GM18520 (cell line): ENCODE data around the gene SYCP1.
"Not testable (repeated sequence)": the region's sequence is repeated elsewhere in the genome, so short reads cannot be mapped to it uniquely, and the experiment has no call there.

Source experiments
- ATAC-seq: cut with Tn5 transposase; IDR thresholded peaks from one replicate; pipeline ENCODE4 v1.9.1; 2021; ENCODE audit not compliant: unreplicated experiment

Gene SYCP1

DNA sequence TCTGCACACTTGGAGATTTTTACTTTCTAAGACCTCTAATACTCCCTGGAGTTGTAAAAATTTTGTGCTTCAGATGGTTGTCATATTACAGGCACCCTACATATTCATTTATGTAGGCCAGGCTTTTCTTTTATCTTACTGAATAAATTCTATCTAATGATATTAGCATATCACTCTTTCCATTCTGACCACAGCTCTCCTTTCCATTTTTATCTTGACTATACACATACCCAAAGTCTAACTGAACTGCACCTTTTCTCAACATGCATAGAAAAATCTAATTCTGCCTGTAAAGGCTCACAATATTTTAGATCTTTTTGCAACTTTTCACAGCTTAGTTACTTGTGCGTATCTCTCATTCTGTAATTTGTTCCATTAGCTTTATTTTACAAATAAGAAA is 122.2 kb downstream of the SYCP1 start:
- ATAC-seq: no peak

DNA sequence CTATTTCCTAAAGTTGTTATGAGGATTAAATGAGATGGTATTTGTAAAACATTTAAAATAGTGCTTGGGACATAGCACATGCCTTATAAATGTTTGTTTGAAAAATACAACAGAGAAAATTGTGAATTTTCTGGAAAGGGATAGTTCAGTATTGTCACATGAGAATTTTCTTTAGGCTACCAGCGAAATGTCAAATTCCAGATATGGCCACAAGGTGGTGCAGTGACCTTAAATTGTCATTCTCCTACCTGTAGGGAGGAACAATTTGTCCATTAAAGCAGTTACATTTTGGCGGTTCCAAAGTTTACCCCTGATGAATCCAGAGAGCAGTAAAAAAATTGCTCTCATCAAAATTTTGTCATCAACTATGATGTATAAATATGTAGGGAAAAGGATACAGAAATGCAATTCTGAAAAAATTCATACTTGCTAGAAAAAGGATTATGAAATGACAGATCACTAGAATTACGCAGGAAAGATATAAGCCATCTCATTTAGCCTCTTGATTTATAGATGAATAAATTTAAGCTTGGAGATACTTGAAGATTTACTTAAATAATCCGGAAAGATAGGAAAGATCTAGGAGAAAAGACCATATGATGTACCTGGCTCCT is 124.7 kb downstream of the SYCP1 start:
- no peak for ATAC-seq

- ATAC-seq: no peak
These were observed 127.6 kb downstream of the SYCP1 start for GRCh38 chr1:114982251-114982650.

DNA sequence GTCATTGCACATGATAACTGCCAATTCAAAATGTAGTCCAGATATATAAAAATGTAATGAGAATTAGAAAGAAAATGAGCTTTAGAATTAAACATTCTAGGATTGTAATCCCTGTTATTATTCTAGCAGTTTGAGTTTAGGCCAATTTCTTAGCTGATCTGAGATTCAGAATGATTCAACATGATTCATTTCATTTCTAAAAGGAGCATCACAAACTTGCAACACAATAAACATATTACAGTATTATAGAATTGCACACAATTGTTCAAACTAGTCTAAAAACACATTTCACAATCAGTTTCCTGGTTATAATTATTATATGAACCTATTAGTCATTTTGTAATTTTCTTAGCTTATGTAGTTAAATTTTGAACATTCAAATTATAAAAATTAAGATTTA is 131.6 kb downstream of the SYCP1 start:
- no peak for ATAC-seq

GRCh38 chr1:114988095-114988494 is 133.4 kb downstream of the SYCP1 start:
- ATAC-seq: no peak

GRCh38 chr1:114997510-114998289 is 143.0 kb downstream of the SYCP1 start:
- no peak for ATAC-seq

- ATAC-seq: no peak
These were observed 151.5 kb downstream of the SYCP1 start for GRCh38 chr1:115006191-115006590.

GRCh38 chr1:115012006-115012405 is 157.3 kb downstream of the SYCP1 start:
- ATAC-seq: no peak

GRCh38 chr1:115012434-115012833 is 157.8 kb downstream of the SYCP1 start:
- ATAC-seq: no peak

- no peak for ATAC-seq
These were observed 159.1 kb downstream of the SYCP1 start for GRCh38 chr1:115013792-115014191.

DNA sequence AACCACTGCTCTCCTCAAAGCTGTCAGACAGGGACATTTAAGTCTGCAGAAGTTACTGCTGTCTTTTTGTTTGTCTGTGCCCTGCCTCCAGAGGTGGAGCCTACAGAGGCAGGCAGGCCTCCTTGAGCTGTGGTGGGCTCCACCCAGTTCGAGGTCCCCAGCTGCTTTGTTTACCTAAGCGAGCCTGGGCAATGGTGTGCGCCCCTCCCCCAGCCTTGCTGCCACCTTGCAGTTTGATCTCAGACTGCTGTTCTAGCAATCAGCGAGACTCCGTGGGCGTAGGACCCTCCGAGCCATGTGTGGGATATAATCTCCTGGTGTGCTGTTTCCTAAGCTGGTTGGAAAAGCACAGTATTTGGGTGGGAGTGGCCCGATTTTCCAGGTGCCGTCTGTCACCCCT is 164.9 kb downstream of the SYCP1 start:
- ATAC-seq: not testable (repeated sequence)

DNA sequence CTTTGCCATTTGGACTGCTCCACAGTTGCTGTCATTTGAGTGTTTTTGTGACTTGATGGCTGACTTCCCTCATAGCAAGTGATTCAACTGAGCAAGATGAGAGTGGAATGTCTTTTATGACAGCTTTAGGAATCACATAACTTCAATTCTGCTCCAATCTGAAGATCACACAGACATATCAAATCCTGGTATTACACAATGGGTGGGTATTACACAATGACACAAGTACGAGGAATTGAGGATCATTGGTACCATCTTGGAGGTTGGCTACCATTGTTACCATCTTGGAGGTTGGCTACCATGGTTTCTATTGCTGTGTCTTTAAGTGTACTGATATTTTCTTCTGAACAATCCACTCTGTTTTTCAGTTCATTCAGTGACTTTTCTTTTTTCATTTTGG is 166.5 kb downstream of the SYCP1 start:
- no peak for ATAC-seq

GRCh38 chr1:115023593-115023992 is 168.9 kb downstream of the SYCP1 start:
- ATAC-seq: no peak

DNA sequence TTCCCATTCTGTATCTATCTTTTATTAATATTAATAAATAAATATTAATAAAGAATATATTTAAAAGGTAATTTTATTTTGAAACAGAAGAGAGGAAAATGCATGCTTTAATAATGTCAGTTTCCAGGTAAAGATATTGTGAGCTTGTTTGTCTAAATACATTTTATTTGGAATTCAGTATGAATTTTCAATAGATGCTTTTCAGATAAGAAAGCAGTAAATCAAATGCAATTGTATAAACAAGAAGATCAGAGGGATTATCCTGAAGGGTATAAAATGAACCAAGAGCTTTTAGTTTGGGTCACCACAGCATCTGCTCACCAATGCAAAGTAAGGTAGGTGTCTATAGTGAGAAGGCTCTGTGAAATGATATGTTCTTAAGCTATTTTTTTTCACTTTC is 174.9 kb downstream of the SYCP1 start, which contains the start of gene TSHB:
TSHB (plus strand) TSS at position 301 of the 400 bp plus-strand sequence. CDS start 3,537 bp downstream, outside the sequence.
- no peak for ATAC-seq

DNA sequence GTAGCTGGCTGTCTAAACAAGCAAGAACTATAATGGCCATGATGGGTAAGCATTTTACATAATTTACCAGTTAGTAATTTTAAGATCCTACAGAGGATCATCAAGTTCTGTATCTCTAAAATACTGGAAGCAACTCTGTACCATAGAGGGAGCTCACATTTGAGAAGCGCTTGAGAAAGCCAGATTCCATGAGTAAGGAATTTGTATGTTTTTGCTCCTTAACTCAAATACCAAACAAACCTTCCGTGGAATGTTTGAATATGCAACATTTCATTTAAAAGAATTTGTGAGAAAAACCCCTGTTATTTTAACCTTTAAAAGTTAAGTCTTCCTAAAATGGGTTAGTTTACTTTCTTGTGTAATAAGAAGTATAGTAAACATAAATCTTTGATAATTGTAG is 176.9 kb downstream of the SYCP1 start:
- no peak for ATAC-seq

DNA sequence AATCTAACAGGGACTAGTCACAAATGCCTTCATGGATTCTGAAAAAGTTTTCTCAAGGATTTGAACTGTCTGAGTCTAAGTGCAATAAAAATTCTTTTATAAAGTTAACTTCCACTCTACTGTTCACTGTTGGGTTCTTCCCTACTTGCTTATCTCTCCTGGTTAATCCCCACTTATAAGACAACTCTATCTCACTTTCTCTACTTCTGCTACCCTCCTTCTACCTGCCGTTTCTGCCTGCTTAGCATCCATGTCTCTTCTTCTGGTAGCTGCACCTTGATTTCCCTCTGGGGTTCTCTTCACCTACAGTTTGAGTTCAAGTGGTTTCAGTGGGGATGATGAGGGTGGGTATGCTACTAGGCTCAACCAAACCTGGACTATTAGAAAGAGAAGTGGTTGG is 181.0 kb downstream of the SYCP1 start:
- ATAC-seq: no peak

GRCh38 chr1:115036814-115037507 is 182.3 kb downstream of the SYCP1 start:
- no peak for ATAC-seq

GRCh38 chr1:115040501-115040900 is 185.8 kb downstream of the SYCP1 start:
- no peak for ATAC-seq

DNA sequence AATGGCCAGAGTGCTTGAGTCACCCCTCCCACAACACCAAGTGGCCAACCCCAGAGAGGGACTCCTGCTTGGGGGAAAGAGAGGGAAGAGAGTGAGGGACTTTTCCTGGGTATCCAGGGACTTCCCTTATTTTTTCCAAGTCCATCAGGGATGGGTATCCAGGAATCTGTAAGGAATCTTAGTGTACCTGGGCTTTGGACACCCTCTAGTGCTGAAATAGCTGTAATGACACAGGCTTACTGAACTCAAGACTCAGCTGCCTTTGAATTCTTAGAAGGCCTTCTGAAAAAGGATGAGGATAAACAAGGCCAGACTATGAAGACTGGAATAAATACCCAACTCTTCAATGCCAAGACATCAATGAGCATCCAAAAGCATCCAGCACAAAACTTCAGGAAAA is 187.0 kb downstream of the SYCP1 start:
- no peak for ATAC-seq
